ENCODE measurements around the gene XIRP1.

GRCh38 chr3:39164414-39164813, 28.0 kb downstream of the XIRP1 start:
- TF ChIP-seq CTCF (conservative IDR thresholded peaks at IDR 0.05 in 1 of 2, IDR thresholded peaks at IDR 0.05 in 1 of 2; ENCODE audit: low read depth in 1 of 2, low read length in 2 of 2) (no peak), EZH2 (IDR thresholded peaks at IDR 0.05; ENCODE audit: low read length, missing control alignments) (no peak)

Data from fibroblast of lung (primary cell).